PFSK-1 (cell line): Measurements from ENCODE around the gene TNFRSF9.

Experiments used
- FOXP2 ChIP-seq: optimal IDR thresholded peaks from 2 replicates; pipeline ENCODE3; 2011; ENCODE audit warnings: borderline replicate concordance, control low read depth, inconsistent platforms; ENCODE audit not compliant: insufficient read depth; ENCODE audit errors: extremely low read length, extremely low read depth
- POLR2AphosphoS5 ChIP-seq: IDR thresholded peaks from 2 replicates; pipeline ENCODE4 v1.6.1; 2012; ENCODE audit warnings: low read depth, mild to moderate bottlenecking, control low read depth, low read length, moderate library complexity
- REST ChIP-seq, 2 experiments: IDR thresholded peaks; 2 replicates each; pipeline versions ENCODE4 v1.6.1 to v1.8.0; 2011 to 2012; ENCODE audit warnings: low read depth in 2 of 2, low read length in 2 of 2, control low read depth in 1 of 2, inconsistent platforms in 1 of 2, mild to moderate bottlenecking in 1 of 2, moderate library complexity in 1 of 2; ENCODE audit not compliant: insufficient read depth in 1 of 2
- SIN3A ChIP-seq: IDR thresholded peaks from 2 replicates; pipeline ENCODE4 v1.6.1; 2012; ENCODE audit warnings: mild to moderate bottlenecking, low read length, moderate library complexity, borderline replicate concordance; ENCODE audit not compliant: insufficient read depth
- TAF1 ChIP-seq: IDR thresholded peaks from 2 replicates; pipeline ENCODE4 v1.6.1; 2012; ENCODE audit warnings: low read length, control low read depth, borderline replicate concordance; ENCODE audit not compliant: insufficient read depth

- TF ChIP-seq POLR2AphosphoS5 (no peak), REST (IDR thresholded peaks at IDR 0.05; ENCODE audit: insufficient read depth in 1 of 2, low read depth in 2 of 2, low read length in 2 of 2) (no peak), SIN3A (no peak), FOXP2 (no peak), TAF1 (no peak)
These were observed 9.8 kb downstream of the TNFRSF9 start for GRCh38 chr1:7930645-7931445.
